Epithelial cell of esophagus (primary cell): ENCODE data around the gene MGLL.

ENCODE experiments used
- DNase-seq: peaks from one replicate; pipeline ENCODE4 v3.0.0; 2010; ENCODE audit warnings: low read depth
- H3K4me3 ChIP-seq: 2 replicates; pipeline ENCODE4 v1.5.1; 2011; ENCODE audit warnings: mild to moderate bottlenecking, low read length, control low read depth
- CTCF ChIP-seq: IDR thresholded peaks from 2 replicates; pipeline ENCODE4 v1.5.1; 2011; ENCODE audit warnings: low read depth, mild to moderate bottlenecking, low read length, control low read depth, inconsistent platforms; ENCODE audit not compliant: insufficient read depth; ENCODE audit errors: missing control alignments

The MGLL gene

DNA sequence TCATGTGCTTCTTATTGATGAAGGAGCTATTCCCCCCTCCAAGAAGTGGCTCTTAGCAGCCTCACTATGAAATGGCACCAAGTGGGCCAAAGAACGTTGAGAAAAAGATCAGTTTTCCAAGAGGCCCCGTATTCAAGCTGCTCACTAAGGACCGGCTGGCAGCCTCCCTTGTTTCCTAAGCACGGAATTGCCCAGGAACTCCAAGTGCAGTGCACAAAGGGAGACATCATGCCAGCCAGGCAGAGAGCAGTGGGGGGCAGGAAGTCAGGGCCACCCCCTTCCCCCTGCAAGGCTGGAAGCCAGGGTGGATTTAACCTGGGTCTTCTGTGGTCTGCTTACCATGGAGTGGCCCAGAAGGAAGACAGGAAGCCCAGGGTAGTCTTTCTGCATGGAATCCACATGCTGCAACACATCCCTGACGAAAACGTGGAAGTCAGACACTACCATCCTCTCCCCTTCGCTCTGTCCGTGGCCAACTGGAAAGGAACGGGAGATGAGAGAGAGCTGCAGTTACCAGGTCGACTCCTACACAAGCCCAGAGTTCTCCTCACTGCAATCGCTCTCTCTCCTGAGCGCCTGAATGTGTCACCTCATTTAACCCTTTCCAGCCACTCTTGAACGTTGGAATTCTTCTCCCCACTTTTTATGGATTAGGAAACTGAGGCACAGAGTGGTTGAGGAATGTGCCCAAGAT is 100.1 kb downstream of the MGLL start:
- no peak overlapping the region for H3K4me3 ChIP-seq
- no peak for TF ChIP-seq CTCF
- no peak for DNase-seq

- DNase-seq, result no peak
- no peak overlapping the region for H3K4me3 ChIP-seq
- no peak for TF ChIP-seq CTCF
Measured at GRCh38 chr3:127720985-127721935, 101.1 kb downstream of the MGLL start.

DNA sequence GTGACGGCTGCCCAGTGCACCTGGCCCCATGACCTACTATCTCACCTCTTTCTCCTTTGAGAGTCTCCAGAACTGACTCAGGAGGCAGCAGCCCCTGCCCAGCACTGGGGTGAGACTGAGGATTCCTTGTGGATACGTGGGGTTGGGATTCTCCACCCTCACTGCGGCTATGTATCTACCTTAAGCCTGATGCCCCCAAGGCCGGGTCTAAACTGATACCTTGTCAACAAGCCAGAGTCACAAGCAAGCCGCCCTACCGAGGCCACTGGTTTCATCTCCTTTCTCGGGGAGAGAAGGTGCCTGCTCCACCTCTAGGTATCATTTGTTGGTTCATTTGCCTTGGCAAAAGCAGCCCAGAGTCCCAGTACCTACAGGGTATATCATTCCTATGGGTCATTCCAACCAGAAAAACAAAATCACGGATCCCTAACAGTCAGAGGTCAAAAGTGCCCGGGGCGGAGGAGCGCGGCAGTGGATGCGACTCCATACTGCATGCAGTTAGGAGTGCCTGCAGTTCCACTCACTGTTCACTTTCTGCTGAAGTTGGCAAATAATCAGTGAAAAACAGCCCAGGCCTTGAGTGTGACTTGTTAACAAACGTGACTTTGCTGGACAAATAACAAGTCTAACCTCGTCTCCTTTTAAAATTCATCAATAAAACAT is 102.0 kb downstream of the MGLL start:
- no peak for TF ChIP-seq CTCF
- H3K4me3 ChIP-seq, result no peak overlapping the region
- DNase-seq, result no peak

DNA sequence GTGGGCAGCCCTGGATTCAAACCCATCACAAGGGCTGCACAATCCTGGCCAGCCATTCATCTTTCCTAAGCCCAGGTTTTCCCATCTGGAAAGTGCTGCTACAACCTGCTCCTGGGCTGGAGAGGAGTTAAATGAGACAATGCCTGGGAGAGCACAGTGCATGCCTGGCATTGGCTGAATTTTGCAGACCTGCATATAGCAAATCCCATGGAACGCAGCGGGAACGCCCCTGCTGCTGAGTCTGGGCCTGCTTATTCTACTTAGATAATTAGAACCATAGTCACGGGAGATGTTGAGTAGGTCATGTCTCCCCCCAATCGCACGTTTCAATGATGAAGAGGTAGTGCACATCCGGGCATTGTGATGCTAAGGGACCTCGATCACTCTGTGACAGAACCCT is 102.9 kb downstream of the MGLL start:
- no peak for TF ChIP-seq CTCF
- no peak overlapping the region for H3K4me3 ChIP-seq
- no peak for DNase-seq

GRCh38 chr3:127718916-127719290 is 103.4 kb downstream of the MGLL start:
- H3K4me3 ChIP-seq, result no peak overlapping the region
- no peak for DNase-seq
- TF ChIP-seq CTCF, result no peak

GRCh38 chr3:127718245-127718915 is 103.9 kb downstream of the MGLL start:
- no peak for TF ChIP-seq CTCF
- no peak overlapping the region for H3K4me3 ChIP-seq
- no peak for DNase-seq
